ENCODE measurements around the gene CSRNP3.
"Not testable (repeated sequence)": the region's sequence is repeated elsewhere in the genome, so short reads cannot be mapped to it uniquely, and the experiment has no call there.

Gene CSRNP3

DNA sequence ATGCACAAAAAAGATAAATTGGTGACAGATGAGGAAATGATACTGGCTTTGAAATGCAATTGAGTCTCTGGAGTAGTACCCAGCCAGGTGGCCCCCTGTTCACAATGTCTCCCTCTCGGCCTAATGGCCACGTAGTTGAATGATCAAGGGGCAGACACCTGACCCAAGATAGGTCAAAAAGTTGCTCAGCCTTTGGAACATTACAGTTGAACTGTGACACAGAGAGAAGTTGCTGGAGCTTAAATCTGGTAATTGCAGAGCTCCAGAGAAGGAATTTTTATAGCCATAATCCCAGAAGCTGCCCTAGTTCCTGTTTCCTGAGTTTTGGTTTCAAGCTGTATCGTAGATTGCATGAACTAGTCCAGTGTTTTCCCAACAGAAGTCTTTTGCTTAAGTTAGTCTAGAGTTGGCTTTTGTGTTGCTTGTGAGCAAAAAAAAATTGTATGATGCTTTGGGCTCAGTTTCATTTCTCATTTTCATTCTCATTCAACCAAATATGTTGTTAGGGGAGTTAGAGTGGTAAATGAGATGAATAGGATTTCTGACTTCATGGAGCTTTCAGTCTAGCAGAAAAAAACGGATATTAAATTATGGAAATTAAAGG lies 117.9 kb downstream of the CSRNP3 start:
- DNase-seq (ENCODE audit: low read depth, low spot score) = no peak

DNA sequence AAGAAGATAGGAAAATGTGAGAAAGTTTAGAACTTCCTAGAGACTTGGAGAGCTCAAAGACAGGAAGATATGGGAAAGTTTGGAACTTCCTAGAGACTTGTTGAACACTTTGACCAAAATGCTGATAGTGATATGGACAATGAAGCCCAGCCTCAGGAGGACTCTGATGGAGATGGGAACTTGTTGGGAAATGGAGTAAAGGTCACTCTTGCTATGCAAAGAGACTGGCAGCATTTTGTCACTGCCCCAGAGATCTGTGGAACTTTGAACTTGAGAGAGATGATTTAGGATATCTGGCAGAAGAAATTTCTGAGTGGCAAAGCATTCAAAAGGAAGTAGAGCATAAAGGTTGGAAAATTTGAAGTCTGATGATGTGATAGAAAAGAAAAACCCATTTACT lies 121.5 kb downstream of the CSRNP3 start:
- DNase-seq (ENCODE audit: low read depth, low spot score) = not testable (repeated sequence)

DNA sequence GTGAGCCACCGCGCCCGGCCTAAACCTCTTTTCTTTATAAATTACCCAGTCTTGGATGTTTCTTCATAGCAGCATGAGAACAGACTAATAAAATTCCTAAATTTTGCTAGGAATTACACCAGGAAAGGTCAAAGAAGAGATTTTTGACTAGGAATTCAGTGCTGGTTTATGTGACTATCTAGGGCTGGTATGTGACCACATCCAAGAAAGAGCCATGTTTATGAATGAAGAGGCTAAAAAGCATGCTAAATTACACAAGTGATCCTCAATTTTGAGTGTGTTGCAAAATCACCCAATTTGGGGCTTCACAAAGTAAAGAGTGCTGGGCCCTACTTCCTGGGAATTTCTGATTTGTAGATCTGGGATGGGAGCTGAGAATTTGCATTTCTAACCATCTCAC lies 123.6 kb downstream of the CSRNP3 start:
- no peak for DNase-seq (ENCODE audit: low read depth, low spot score)

DNA sequence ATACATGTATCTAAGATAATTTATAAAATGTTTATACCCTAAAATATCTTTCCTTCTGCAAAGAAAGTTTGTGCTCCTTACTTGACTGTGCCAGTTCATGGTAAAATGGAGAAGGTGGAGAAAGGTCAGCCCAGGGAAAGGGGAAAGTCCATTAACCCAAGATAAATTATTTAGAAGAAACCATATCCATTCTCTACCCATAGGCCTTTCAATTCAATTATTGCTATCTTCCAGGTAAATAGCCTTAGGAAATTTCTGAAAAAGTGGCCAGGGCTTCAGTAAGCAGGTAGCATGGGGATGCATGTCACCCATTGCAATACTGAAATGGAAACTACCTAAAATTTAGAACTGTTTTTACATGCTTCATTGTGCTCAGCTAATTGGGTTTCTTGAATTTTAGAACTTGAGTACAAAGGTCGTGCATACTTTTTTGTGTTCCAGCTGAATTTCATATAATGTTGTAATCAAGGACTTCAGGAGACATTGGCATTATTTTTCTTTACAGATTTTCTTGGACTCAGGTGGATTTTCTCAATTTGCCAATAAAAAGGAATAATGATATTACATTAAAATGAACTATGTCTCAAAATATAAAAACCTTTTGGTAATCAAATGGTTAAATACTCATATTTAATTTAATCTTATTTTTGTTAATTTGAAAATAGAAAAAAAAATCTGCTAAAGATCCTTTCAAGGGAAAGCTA lies 124.9 kb downstream of the CSRNP3 start:
- no peak for DNase-seq (ENCODE audit: low read depth, low spot score)

DNA sequence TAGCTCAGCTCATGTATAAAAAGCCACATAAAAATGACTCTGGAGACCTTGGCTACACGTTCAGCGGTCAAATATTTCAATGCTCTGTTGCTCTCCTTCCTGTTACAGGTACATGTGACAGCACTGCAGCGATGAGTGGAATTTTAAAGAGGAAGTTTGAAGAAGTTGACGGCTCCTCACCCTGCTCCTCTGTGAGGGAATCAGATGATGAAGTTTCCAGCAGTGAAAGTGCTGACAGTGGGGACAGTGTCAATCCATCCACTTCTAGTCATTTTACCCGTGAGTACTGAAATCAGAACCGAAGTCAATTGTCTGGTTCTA lies 125.4 kb downstream of the CSRNP3 start:
- no peak for DNase-seq (ENCODE audit: low read depth, low spot score)

DNA sequence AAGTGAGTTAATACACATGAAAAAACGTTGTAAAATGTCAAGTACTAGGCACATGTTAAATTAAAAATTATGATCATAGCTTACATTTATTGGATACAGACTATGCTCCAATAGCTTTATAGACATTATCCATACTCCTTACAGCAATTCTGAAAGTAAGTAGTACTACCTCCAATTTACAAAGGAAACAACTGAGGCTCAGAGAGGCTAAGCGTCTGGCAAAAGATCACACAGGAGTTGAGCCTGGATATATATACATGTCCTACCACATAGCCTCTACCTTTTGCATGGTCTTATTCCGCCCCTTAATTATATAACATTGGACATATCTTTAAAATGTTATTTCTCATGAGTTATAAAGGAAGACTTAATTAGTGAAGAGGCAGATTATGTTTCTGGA lies 127.3 kb downstream of the CSRNP3 start:
- no peak for DNase-seq (ENCODE audit: low read depth, low spot score)

DNA sequence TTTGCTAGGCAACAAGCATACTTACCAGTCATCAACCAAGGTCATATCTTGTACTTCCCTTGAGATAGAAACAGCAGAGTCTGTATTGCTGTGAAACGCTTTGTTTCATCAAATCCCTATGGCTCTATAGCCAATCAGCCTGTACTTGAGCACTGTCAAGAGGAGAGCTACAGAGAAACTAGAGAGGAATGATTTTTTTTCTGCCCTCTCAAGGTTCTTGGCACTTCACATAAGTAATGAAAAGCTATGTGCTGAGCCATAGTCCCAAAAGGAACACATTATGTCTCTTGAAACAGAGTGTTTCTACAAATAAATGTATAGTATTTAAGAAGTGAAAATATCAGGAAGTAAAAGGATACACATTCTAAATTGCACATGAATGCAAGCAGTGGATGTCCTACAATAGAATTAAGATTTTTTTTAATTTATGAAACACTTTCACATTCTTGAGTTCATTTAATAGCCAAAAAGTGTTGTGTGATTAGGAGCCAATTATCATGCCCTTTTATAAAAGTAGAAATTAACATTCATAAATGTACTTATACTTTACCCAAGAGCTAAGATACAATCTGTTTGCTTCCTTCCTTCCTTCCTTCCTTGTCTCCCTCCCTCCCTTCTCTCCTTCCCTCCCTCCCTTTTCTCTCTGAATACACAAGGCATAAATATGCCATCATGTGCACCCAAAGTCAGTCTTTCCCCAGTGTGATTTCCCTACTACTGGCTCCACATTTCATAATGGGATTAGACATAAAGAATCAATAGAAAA lies 131.8 kb downstream of the CSRNP3 start:
- DNase-seq (ENCODE audit: low read depth, low spot score) = no peak

DNA sequence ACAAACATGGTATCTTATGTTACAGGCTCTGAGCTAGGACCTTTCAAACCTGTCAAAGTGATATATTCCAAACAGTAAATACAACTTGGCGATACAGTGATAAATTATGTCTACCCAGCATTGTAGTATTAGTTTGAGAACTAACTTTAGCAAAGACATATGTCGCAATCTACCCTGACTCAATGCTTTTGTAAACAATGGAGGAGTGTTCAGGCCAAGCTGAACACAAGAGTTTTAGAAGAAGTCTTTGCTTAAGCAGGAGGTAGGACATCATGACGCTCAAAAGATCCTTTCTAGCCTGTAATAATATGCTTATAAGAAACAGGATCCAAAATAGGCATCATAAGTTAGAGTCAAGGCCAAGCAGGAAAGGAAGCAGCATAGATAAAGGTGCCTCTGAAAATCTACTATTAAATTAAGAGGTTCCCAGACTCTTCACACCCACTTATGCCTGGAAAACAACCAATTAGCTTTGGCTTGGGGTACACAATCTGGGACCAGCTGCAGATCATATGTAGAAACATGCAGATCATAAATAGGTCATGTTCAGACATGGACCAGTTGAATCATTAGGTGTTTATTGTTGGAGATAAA lies 132.5 kb downstream of the CSRNP3 start:
- no peak for DNase-seq (ENCODE audit: low read depth, low spot score)

DNA sequence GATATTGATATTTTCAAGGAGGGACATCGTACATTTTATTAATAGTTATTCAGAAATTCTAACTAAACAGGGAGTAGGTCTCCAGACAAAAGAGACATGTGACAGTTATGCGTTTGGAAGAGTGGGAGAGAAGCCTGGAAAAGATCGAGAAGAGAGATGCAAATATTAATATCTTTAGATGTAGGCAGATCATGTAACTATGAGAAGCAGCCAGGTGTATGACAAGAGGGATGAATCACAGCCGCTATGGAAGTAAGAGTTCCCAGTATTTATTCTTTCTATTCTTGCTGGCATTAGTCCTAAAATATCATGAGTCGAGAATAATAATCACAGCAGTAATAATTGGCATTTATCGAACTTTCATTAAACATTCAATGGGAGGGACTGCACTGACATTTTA lies 140.2 kb downstream of the CSRNP3 start:
- DNase-seq (ENCODE audit: low read depth, low spot score) = no peak

DNA sequence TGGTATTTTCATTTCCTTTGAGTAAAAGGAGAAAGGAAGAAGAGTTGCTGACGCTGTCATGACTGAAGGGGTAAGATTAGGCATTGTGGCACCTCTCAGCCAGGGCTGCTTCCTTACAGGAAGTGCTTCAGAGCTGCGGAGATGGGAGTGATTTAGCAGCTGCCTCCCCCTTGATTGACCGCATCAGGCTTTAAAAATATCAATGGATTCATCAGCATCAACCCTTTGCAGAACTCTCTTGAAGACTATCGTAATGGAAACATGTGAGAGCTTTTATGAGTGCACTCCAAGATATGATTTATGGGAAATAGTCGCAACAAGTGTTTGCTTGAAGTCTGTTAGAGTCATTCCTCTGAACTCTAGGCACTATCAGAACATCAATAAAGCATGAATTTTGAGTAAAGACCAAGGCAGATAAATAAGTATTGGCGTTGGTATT lies 141.1 kb downstream of the CSRNP3 start:
- DNase-seq (ENCODE audit: low read depth, low spot score) = no peak

DNA sequence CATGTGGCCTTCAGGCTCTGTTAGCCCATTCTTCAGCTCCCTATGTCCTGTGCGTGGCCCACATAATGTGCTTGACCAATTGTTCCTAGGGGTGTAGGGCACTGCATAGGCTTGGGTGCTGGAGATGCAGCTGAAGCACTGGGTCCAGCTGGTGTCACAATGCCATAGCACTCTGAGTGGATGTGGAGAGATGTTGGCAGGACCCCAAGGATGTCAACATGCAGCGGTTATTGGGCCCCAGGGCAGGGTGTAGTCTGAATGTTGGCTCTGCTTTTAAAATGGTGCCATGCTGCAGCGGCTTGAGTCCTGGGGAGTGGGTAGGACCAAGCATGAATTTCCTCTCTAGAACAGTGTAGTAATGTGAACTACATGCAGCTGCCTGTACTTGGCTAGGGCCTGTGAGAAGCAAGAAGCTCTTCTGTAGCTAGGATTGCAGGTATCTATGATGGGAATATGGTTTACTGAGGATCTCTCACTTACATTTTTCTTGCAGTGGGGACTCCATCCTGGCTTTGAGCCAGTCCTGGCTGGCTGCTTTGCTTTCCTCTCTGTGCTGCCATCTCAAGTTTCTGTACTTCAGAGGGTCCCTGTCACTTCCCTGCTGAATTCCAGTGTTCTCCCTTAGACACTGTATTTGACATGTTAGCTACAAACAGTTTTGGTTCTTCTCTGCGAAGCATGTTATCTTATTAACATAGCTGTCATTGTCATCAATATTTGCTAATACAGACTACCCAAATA lies 148.4 kb downstream of the CSRNP3 start:
- no peak for DNase-seq (ENCODE audit: low read depth, low spot score)

DNA sequence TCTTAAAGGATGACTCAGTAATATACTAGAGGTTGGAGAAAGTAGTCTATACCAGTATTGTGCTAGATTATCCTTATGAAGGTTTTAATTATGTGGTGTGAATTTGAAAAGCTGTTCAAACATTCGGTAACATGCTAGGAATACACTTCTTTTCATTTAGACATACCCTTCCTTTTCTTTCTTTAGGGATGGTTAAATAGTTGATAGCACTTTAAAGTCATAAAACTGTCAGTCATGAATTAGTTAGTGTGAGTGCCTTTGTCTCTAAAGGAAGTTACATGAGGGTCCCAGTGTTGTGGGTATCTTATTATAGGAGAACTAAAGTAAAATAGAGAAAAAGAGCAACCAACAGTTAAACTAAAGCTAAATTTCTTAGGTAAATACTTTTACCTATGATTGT lies 149.3 kb downstream of the CSRNP3 start:
- no peak for DNase-seq (ENCODE audit: low read depth, low spot score)

DNA sequence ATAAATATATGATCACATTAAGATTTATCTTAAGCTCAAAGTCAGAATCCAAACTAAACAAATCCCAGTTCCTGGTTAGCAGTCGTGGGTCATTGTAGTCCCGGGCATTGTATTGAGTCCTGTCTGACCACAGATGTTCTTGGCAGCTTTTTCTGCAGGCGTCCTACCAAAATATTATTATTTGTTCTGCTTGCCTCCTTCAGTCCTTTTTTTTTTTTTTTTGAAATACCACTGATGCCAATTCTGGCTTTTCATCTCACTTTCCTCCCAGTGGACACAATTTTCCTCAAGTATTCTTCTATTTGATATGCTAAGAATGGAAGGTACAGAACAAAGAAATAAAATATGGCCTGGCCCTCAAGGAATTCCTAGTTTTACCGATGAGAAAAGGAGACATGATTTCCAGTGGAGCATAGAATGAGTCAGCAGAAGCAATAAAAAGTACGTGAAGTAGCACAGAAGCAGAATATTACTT lies 151.6 kb downstream of the CSRNP3 start:
- no peak for DNase-seq (ENCODE audit: low read depth, low spot score)

DNA sequence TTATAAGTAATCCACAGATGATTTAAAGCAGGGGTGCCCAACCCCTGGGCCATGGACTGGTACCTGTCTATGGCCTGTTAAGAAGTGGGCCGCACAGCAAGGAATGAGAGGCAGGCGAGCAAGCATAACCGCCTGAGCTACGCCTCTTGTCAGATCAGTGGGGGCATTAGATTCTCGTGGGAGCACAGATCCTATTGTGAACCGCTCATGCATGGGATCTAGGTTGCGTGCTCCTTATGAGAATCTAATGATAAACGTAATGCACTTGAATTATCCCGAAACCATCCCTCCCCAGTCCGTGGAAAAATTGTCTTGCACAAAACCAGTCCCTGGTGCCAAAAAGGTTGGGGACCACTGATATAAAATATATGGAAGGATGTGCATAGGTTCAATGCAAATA lies 153.7 kb downstream of the CSRNP3 start:
- no peak for DNase-seq (ENCODE audit: low read depth, low spot score)

DNA sequence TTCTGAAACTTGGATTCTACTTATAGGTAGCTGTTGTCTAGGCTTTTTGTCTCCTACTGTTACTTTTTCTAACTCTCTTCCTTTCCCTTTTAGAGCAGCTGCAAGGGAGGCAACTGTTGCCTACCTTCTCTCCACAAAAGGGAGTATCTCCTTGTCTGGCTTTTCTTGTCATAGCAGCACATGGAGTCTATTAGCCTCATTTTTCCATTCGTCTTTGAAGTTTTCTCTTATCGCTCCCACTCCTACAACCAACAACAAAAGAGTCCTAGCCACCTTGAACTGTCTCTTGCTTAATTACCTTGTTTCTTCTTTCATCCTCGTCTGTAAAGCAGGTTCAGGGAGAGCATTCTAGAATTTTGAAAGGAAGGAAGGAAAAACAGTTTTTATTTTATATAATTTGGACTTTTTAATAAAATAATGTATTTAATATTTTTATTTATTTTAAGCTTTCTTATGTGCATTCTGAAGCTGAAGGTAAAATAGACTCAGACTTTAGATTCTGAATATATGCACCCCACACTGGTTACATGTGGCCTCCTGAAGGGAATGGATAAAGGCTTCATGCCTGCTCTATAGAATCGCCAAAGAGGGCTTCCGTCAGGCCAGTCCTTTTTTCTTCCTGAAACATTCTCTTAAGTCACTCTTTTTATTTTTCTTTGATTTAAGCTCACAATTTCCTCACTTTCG lies 154.4 kb downstream of the CSRNP3 start:
- no peak for DNase-seq (ENCODE audit: low read depth, low spot score)

DNA sequence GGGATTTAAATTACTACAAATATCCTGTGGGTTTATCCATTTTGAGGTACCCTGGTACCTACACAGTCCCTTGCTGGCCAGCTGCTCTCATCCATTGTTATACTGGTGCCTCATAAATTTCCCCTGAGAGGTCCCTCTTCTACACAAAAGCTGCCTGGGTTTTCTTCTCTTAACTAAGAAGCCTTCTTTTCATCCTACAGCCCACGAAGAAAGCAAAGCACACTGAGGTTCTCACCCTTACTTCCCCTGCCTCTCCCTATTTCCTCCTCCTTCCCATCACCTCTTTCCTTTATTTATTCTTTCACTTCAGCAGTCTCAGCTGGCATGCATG lies 154.9 kb downstream of the CSRNP3 start:
- no peak for DNase-seq (ENCODE audit: low read depth, low spot score)

DNA sequence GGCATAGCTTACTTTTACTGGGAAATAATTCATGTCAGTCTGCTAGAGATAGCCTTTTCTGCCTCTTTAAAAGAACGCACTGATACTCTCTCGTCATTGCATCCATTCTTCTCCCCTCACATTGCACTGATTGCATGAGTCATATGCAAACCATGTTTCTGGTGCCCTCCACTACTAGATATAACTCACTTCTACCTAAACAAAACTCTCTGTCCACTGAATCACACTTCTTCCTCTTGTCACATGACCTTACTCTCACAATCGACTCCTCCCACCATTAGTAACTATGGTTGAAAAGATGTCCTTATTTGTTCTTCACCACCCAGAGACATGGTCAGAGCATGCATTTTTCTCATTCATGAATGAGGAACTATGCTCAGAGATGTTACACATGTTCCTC lies 158.0 kb downstream of the CSRNP3 start:
- no peak for DNase-seq (ENCODE audit: low read depth, low spot score)

DNA sequence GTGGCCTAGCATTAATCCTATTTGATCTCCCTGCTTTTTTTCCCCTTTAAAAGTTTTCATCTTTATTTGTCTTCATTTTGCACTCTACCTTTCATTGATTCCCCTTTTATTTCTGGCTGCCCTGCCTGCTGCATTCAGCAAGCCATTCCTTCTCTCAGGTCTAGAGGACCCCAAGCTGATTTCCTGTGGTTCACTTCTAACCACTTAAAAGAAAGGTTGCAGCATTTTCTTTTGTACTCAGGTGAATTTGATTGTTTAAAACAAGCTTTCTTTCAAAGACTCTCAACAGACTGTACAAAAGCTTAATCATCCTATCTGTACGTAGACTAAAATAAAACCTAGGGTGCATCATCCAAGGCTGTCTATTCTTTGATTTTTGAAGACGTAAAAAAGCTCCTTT lies 160.3 kb downstream of the CSRNP3 start:
- no peak for DNase-seq (ENCODE audit: low read depth, low spot score)

DNA sequence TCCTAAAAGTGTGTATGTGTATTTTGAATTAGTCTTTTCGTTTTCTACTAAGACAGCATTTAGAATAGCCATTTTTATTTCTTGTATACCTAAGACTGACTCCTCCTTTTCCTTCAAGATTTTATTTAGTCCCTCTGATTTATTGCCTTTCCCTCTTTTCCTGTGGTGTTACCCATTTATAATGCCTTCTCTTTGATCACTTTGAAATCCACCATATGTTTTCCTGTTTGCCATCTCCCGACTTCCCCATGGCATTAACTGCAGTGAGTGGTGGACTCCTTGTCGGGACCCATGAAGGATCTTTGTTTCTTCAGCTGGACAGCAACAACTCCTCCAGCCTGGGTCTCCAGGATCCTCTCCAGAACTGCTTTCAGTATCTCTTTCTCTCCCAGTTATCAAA lies 160.7 kb downstream of the CSRNP3 start:
- DNase-seq (ENCODE audit: low read depth, low spot score) = no peak

DNA sequence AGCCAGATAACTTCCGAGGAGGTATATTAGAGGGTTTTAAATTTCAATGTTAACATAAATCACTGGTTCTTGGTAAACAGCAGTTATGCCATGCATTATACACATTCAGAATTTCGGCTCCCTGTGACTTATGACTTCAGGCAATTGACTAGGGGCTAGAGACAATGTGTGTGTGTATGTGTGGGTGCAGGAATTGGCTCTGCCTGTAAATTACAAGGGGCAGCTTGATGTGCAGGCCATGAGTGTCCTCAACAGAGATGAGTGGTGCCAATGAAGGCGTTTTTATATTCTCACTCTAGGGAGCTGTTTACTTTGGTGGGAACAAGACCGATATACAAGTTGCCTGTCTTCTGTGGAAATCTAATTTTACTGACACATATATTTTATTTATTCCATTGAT lies 161.6 kb downstream of the CSRNP3 start:
- no peak for DNase-seq (ENCODE audit: low read depth, low spot score)

DNA sequence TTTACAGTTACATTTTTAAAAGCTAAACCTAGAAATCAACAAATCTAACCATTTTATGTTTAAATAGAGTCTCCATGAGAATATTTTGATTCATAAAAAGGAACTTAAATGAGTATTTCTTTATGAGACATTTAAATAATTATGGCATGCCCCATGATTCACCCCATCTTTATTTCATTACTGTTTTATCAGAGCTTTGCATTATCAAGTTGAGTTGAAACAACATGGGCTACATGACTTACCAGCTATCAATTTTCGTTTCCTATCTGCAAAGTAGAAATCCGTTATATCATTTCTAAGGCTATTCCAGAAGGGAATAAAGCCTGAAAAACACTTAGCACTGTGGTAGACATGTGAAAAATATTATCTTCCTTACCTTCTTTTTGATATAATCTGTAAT lies 163.1 kb downstream of the CSRNP3 start:
- DNase-seq (ENCODE audit: low read depth, low spot score) = no peak

Measured in iPS DF 19.7 (cell line).